GM12864 (cell line): ENCODE data around the gene DACT2.

Experiments used
- DNase-seq: peaks from one replicate; pipeline ENCODE4 v3.0.0-alpha.2; 2011; ENCODE audit warnings: low read depth
- H3K4me3 ChIP-seq: 2 replicates; pipeline ENCODE4 v1.5.1; 2011; ENCODE audit warnings: mild to moderate bottlenecking, low read depth, low read length, control low read depth
- TF ChIP-seq, protein P1 (sequence below): IDR thresholded peaks from 2 replicates; pipeline ENCODE4 v1.5.1; 2011; ENCODE audit warnings: low read depth, mild to moderate bottlenecking, moderate library complexity, low read length, control low read depth, inconsistent platforms; ENCODE audit errors: missing control alignments

DACT2 gene

DNA sequence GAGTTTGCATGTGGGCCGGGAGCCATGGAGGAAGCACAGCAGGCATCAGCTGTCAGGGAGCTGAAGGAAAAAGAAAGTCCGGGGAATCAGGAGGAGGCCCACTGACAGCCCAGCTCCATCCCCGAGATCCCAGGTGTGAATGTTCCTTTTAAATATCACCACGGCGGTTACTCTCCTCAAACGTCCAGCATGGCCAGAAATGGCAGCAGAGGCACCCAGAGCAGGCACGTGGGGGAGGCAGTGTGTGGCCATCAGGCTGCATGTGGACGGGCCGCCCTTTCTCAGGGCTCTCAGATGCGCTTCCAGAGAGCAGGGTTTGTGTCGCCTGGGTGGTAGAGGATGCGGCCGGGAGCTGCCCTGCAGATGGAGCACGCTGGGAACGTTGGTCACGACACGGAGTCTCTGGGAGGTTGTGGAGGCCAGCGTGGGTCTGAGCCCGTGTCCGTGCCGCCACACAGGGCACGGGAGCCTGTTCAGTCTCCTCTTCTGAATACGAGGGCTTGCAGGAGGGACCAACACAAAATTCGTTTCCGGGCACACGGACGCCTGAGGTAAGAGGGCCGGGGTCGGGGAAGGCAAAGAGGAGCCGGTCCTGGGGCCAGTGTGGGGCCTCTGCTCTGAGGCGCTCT, 45.3 kb upstream of the DACT2 start:
- H3K4me3 ChIP-seq: no peak overlapping the region
- TF ChIP-seq, protein P1, sequence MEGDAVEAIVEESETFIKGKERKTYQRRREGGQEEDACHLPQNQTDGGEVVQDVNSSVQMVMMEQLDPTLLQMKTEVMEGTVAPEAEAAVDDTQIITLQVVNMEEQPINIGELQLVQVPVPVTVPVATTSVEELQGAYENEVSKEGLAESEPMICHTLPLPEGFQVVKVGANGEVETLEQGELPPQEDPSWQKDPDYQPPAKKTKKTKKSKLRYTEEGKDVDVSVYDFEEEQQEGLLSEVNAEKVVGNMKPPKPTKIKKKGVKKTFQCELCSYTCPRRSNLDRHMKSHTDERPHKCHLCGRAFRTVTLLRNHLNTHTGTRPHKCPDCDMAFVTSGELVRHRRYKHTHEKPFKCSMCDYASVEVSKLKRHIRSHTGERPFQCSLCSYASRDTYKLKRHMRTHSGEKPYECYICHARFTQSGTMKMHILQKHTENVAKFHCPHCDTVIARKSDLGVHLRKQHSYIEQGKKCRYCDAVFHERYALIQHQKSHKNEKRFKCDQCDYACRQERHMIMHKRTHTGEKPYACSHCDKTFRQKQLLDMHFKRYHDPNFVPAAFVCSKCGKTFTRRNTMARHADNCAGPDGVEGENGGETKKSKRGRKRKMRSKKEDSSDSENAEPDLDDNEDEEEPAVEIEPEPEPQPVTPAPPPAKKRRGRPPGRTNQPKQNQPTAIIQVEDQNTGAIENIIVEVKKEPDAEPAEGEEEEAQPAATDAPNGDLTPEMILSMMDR: no peak
- DNase-seq: no peak

DNA sequence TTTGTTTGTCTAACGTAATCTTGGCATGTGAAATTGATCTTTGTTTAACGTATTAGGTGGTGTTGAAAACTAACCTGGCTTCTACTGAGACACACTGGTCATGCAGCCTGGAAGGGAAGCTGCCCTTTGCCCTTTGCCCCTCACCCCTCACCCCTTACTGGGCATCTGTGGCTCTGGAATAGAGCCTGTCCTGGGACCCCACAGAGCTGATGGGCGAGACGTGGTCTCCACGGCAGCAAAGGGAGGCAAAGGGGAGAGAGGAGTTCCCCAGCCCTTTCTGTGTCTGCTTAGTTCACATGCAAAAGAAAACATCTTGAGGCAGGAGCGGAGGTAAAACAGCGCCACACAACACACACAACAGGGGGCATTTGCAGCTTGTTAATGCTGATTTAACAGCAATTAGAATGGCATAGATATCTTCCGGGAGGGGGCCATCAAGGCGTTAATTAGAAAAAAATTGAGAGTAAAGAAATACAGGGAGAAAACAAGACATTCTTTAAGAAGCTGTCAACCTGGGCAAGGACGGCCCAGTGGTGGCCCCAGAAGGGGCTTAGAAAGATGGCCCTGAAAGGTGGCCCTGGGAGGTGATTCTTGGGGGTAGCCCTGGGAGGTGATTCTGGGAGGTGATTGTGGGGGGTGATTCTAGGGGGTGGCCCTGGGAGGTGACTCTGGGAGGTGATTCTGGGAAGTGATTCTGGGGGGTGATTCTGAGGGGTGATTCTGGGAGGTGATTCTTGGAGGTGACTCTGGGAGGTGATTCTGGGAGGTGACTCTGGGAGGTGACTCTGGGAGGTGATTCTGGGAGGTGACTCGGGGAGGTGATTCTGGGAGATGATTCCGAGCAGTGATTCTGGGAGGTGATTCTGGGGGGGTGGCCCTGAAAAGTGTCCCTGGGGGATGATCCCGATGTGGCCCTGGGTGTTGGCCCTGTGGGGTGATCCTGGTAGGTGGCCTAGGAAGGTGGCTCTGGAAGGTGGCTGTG, 44.5 kb upstream of the DACT2 start:
- TF ChIP-seq, protein P1: no peak
- no peak for DNase-seq

DNA sequence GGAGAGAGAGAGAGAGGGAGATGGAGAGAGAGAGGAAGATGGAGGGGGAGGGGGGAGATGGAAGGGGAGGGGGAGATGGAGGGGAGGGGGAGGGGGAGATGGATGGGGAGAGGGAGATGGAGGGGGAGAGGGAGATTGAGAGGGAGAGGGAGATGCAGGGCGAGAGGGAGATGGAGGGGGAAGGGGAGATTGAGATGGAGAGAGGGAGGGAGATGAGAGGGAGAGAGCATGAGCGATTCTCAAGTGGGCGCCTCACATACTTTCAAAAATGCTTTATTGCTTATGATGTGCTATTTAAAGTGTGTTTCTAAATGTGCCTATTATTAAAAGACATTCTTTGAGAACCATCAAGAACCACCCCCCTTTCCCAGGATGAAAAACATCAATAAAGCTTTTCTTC, 43.7 kb upstream of the DACT2 start:
- no peak for DNase-seq
- TF ChIP-seq, protein P1: no peak
- no peak overlapping the region for H3K4me3 ChIP-seq

More for the DNA sequence above, 44.5 kb upstream of the DACT2 start:
- H3K4me3 ChIP-seq: no peak overlapping the region

DNA sequence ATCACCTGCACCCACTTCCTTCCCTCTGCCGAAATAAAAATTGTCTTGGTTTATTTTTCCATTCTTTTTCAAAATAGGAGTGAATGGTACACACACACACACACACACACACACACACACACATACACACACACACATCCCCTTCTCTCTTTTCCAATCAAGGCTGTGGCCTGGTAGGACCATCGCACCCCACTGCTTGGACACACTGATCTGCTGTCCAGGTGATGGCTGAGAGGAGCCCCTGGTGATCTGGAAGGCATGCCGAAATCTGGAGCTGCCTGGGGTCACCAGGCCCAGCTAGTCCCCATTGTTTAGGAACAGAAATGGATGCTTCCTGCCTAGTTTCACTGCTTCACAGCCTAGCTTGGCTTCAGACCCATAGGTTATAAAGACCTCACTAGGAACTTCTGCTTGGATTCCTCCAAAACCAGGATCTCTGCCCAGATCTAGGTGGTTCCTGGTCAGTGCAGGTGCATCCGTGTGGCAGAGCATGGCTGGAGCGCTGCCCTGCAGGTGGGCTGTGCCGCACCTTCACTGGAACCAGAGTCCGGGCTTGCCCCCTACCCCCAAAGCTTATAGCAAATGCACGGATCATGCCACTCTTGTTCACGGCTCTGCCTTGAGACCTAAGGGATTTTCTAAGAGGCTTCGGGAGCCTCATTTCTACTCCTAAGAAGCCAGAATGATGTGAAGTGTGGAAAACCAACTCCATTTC, 42.9 kb upstream of the DACT2 start:
- TF ChIP-seq, protein P1: no peak
- no peak for DNase-seq
- H3K4me3 ChIP-seq: no peak overlapping the region

DNA sequence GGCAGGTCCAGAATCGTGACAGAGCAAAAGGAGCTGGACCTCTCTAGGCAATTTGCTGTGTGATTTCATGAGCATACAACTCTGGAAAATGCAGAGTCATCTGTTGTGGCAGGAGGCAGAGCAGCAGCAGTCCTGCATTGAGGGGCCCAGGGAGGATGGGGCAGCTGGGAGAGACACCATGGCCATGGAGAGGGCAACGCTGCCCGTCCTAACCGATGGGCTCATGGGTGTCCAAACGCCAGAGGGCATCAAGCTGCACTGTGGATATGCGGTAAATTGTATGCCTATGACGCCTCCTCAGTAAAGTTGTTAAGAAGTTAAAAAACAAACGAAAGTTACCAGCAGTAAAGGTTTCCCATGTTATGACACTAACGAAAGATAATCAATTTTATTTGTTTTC, 42.2 kb upstream of the DACT2 start:
- H3K4me3 ChIP-seq: no peak overlapping the region
- TF ChIP-seq, protein P1: no peak
- DNase-seq: no peak

DNA sequence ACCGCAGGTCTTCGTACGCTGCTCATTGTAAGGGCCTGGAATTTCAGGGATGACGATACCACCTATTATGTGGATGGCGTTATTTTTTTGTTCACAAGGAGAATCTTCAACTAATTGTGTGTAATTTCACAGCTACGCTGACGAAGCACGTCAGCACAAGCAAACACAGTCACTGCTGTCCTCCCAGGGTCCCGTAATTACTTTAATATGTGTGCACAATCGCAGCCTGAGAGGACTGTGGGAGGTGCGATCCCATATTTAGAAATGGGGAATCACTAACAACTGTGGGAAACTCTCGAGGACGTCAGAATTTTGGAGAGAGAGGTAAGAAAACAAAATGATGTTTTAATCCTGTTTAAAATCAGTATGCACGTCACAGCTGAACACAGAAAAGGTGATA, 40.2 kb upstream of the DACT2 start:
- no peak overlapping the region for H3K4me3 ChIP-seq
- TF ChIP-seq, protein P1: no peak
- DNase-seq: no peak
